RWPE2 (cell line): ENCODE results near the gene MYD88.

Source experiments
- ATAC-seq: fragments of 200-7000 bp; cut with Tn5 transposase; 3 replicates; pipeline ENCODE4 v1.9.1; 2021; ENCODE audit warnings: low read depth
- DNase-seq: peaks from one replicate; pipeline ENCODE4 v3.0.0-alpha.2; 2020; ENCODE audit warnings: low spot score
- H3K27ac ChIP-seq: fragments of 450-650 bp; 2 replicates; pipeline ENCODE4 v1.5.1; 2017; ENCODE audit warnings: mild to moderate bottlenecking; ENCODE audit not compliant: poor library complexity, severe bottlenecking
- H3K27me3 ChIP-seq: fragments of 250-450 bp; sonication (Bioruptor Pico); 2 replicates; pipeline ENCODE4 v1.5.1; 2021; ENCODE audit warnings: mild to moderate bottlenecking, moderate library complexity; ENCODE audit not compliant: insufficient read depth, poor library complexity, severe bottlenecking
- H3K36me3 ChIP-seq: fragments of 250-450 bp; sonication (Bioruptor Pico); 2 replicates; pipeline ENCODE4 v1.5.1; 2020; ENCODE audit warnings: low read depth, mild to moderate bottlenecking, moderate library complexity
- H3K4me1 ChIP-seq: fragments of 250-450 bp; sonication (Bioruptor Pico); 2 replicates; pipeline ENCODE4 v1.5.1; 2021; ENCODE audit warnings: mild to moderate bottlenecking, moderate library complexity; ENCODE audit not compliant: insufficient read depth, poor library complexity, severe bottlenecking
- H3K4me3 ChIP-seq: fragments of 250-450 bp; sonication (Bioruptor Pico); 2 replicates; pipeline ENCODE4 v1.5.1; 2021; ENCODE audit warnings: mild to moderate bottlenecking, moderate library complexity; ENCODE audit not compliant: severe bottlenecking
- H3K9me3 ChIP-seq: fragments of 250-450 bp; sonication (Bioruptor Pico); 2 replicates; pipeline ENCODE4 v1.5.1; 2021; ENCODE audit warnings: mild to moderate bottlenecking, moderate library complexity; ENCODE audit not compliant: severe bottlenecking
- TF ChIP-seq, protein P1 (sequence below): fragments of 450-650 bp; IDR thresholded peaks from one replicate; pipeline ENCODE4 v1.5.1; 2017; ENCODE audit warnings: mild to moderate bottlenecking, moderate library complexity; ENCODE audit not compliant: poor library complexity, severe bottlenecking

Gene MYD88

DNA sequence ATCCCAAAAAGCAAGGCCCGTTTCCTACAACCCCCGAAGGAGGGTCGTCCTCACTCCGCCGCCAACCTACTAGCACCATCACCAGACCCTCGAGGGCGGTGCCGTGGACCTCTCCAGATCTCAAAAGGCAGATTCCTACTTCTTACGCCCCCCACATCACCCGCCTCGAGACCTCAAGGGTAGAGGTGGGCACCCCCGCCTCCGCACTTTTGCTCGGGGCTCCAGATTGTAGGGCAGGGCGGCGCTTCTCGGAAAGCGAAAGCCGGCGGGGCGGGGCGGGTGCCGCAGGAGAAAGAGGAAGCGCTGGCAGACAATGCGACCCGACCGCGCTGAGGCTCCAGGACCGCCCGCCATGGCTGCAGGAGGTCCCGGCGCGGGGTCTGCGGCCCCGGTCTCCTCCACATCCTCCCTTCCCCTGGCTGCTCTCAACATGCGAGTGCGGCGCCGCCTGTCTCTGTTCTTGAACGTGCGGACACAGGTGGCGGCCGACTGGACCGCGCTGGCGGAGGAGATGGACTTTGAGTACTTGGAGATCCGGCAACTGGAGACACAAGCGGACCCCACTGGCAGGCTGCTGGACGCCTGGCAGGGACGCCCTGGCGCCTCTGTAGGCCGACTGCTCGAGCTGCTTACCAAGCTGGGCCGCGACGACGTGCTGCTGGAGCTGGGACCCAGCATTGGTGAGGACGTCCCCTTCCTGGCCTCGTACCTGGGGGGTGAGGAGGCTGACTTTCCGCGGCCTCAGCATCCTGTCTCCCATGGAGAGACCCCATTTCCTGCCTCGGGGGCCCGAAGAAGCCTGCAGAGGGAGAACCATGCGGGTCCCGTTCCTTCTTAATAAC, at the start of gene MYD88:
MYD88 (plus strand) TSS at position 313 of the 842 bp plus-strand sequence; CDS start at position 353, 40 bp downstream.
- Histone ChIP-seq H3K27ac (peak within 1 kb of the TSS; percentile 76), H3K4me1 (peaks cover 19% of the 10 kb centered on the region), H3K36me3 (peaks cover 13% of the 10 kb centered on the region), H3K9me3 (no peaks in the 10 kb centered on the region), H3K27me3 (no peaks in the 10 kb centered on the region), H3K4me3 (peak within 1 kb of the TSS; percentile 71)
- DNase-seq (peak; percentile 77), ATAC-seq (peak; percentile 5; the same call in 1 of the 3 replicates)
- TF ChIP-seq, protein P1, sequence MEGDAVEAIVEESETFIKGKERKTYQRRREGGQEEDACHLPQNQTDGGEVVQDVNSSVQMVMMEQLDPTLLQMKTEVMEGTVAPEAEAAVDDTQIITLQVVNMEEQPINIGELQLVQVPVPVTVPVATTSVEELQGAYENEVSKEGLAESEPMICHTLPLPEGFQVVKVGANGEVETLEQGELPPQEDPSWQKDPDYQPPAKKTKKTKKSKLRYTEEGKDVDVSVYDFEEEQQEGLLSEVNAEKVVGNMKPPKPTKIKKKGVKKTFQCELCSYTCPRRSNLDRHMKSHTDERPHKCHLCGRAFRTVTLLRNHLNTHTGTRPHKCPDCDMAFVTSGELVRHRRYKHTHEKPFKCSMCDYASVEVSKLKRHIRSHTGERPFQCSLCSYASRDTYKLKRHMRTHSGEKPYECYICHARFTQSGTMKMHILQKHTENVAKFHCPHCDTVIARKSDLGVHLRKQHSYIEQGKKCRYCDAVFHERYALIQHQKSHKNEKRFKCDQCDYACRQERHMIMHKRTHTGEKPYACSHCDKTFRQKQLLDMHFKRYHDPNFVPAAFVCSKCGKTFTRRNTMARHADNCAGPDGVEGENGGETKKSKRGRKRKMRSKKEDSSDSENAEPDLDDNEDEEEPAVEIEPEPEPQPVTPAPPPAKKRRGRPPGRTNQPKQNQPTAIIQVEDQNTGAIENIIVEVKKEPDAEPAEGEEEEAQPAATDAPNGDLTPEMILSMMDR = no peak

DNA sequence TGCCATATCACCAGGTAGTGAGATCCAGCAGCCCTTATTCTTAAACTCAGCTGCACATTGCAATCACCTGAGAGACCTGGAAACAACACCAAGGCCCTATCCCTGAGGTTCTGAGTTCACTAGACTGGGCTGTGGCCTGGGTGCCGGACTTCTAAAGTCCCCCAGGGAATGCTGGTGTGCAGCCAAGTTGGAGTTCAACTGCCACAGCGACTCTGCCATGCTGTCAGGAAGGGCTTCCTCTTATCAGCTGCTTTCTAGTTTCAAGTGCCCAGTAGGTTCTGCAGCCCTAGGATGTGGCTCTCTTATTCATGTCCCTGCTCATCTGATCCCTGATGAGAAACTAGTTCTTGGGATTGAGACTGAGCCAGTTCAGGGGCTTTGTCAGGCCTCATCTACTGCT, 49.3 kb upstream of the MYD88 start:
- Histone ChIP-seq H3K4me3 (no peak overlapping the region), H3K36me3 (no peaks in the 10 kb centered on the region), H3K27me3 (no peaks in the 10 kb centered on the region), H3K27ac (no peak overlapping the region), H3K9me3 (no peaks in the 10 kb centered on the region), H3K4me1 (no peaks in the 10 kb centered on the region)
- DNase-seq (no peak), ATAC-seq (no peak)
- TF ChIP-seq, protein P1 = no peak

DNA sequence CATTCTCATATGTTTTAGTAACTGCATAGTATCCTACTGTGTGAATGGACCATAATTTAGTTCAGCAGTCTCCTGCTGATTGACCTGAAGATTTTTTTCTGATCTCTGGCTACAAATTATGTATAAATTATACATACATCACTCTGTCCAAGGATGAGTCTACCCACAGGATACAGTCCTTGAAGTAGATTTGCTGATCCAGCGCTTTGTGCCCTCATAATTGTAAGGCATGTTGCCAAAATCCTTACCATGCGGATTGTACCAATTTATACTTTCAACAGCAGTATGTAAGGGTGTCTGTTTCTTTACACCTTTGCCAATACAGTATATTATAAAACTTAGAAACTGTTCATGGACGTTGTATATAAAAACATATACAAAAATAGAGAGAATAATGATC, 48.0 kb upstream of the MYD88 start:
- no peak overlapping the region for H3K4me3 ChIP-seq
- H3K27ac ChIP-seq = no peak overlapping the region
- TF ChIP-seq, protein P1 = no peak
- H3K27me3 ChIP-seq = no peaks in the 10 kb centered on the region
- ATAC-seq (no peak), DNase-seq (no peak)
- no peaks in the 10 kb centered on the region for H3K4me1 ChIP-seq
- H3K36me3 ChIP-seq = no peaks in the 10 kb centered on the region
- no peaks in the 10 kb centered on the region for H3K9me3 ChIP-seq

DNA sequence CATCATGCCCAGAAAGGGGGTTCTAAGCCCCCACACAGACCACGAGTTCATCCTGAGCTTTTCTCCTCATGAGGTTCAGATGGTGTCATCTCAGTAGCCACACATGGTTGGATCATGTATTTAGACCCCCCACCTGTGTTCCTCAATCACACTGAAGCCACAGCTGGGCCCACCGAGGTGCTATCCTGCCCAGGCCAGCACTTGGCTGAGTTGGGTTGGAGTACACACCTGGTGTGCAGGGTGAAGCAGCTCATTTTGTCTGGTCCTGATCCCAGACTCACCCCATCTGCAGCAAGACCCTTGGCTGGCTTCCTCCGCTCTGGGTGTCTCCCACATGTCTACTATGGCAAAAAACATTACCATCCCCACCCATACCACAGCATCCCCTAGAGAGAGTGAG, 43.5 kb upstream of the MYD88 start:
- Histone ChIP-seq H3K9me3 (no peaks in the 10 kb centered on the region), H3K4me3 (no peak overlapping the region), H3K27me3 (no peaks in the 10 kb centered on the region), H3K36me3 (no peaks in the 10 kb centered on the region), H3K27ac (no peak overlapping the region), H3K4me1 (no peaks in the 10 kb centered on the region)
- TF ChIP-seq, protein P1 = no peak
- no peak for ATAC-seq
- no peak for DNase-seq
